ENCODE measurements around the gene KDM4B.

The KDM4B gene

DNA sequence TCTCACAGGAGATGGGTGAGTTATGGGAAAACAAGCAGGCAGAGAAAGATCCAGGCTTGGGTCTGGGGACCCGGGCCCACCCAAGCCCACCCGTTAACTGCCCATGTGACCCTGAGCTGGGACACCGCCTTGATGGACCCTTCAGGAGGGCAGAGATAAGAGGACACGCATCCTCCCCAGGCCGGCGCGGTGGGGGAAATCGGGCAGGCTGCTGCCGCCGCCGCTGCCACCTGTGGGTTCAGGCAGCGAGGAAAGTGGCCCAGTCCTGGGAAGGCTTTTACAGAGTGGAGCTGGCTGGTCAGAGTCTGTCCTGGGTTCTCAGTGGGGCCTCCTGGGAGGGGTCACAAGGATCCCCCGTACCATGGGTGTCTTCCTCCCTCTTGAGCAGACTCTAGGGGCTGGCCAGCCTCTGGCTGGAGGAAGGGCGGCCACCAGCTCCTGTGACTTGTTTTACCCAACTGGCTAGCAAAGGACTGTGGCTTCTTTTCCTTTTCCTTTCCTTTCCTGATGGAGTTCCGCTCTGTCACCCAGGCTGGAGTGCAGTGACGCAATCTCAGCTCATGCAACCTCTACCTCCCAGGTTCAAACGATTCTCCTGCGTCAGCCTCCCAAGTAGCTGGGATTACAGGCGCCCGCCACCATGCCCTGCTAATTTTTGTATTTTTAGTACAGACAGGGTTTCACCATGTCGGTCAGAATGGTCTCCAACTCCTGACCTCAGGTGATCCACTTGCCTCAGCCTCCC lies 155.4 kb downstream of the KDM4B start:
- no peak for DNase-seq (ENCODE audit: low spot score)

DNA sequence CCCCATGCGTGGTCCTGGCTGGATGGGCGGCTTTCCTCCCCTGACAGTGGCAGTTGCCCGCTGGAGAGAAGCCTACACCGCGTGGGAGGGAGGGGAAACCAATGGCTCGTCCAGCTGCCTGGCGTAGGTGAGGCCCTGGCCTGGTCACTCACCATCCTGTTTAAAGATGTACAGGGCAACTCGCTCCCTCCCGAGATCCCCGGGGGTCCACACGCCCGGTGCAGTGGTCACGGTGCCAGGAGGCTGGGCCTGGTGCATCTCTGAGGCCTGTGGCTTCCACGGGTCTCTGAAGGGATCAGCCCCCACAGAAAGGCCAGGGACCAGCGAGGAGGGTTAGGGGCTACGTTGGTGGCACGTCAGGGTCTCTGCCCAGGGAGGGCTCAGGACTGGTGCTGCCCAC lies 156.5 kb downstream of the KDM4B start:
- no peak for DNase-seq (ENCODE audit: low spot score)

DNA sequence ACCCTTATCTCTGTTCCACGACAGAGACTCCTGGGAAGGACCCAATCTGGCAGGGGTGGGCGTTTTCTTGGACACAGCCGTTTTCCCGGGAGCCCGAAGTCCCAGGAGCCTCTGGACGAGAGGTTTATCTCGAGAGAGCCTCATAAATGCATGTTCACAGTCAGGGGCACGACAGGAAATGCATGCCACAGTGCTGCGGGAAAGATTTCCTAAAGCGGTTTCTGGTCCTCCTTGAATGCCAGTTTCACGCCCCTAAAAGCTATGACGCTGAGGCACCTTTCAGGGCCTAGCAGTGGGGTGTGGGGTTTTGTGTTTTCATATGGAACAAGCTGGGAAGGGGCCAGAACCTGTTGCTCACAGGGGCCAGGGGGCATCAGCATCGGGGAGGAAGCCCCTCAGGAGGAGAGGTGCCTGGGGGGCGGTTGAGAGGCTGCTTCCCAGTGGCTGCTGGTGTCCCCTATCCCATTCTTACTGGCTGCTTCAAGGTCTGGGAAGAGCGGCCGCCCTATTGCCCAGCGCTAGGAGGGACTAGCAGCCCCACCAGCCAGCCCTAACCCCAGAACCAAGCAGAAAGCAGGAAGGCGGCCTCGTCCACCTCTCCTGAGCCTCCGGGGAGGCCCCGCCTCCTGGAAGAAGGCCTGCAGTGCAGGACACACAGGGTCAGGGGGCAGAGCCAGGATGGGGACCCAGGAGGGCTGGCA lies 157.0 kb downstream of the KDM4B start:
- no peak for DNase-seq (ENCODE audit: low spot score)

DNA sequence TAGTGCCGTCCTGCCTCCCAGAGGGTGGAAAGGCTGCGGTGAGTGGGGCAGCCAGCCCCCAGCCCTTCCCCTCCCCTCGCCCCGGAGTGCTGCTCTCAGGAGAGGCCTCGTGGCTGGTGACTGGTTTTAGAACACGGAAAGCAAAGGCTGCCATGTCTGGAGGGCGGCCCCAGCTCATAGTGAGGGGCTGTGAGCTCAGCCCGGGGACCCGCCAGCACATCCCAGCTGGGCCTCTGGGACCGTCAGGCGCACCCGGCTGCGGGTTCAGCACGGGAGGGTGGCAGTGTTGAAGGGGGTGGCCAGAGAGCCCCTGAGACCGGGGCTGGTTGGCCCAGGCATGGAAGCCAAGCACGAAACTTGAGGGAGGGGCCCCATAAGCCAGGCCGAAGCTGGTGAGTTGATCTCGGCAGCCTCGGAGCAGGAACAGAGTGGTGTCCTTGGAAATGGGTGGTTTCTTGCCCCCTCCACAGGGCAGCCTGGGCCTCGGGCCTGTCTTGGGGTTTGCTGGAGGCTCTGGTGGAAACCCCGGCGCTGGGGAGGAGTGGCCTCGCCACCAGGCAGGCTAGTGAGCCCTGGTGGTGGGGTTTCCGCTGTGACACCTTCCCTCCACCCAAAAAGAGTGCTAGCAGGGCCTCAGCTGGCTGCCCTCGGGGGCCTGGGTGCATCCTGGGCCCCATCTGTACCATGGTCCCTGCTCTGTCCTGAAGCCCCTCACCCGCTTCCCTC lies 157.7 kb downstream of the KDM4B start:
- DNase-seq (ENCODE audit: low spot score), result no peak

DNA sequence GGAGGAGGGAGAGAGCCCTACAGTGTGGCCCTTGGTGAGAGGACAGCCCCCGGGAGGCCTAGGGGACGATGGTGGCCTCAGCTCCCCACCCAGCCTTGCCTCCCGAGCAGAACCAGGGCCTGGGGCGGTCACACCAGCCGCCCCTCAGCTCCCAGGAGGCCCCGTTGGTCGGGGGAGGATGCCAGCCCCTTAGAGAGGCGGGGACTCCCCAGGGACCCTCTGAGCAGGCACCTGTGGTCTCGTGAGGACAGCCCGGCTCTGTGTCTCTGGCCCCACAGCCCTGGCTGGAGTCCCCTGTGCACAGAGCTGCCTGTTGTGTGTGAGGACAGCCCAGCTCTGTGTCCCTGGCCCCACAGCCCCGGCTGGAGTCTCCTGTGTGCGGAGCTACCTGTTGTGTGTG lies 158.8 kb downstream of the KDM4B start:
- no peak for DNase-seq (ENCODE audit: low spot score)

DNA sequence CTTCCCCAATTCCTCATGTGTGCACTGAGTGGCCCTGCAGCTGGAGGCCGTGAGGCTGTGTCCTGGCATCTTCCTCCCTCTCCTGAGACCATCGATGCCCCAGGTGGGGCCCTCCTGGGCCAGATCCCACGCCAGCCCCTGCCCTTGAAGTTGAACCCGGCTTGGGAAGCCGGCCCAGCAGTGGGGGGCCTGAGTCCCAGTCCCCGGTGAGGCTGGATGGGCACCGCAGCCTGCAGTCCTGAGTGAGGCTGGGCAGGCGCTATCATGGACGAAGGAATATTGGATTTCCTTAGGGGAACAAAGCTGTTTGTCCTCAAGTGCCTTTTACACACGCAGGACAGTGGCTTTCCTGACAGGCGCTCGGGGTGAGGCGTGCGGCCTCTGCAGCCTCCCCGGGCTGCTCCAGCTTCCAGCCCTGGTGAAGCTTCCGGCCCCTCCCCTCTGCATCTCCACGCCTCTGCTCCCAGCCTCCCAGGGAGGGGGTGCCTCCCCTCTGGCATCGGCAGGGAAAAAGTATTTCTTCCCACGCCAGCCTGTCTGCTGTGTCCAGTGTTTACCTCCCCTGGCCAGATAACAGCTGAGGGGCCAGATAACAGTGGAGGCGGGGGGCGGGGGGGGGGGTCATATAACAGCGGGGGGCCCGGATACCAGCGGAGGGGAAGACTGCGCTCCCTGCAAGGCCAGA lies 159.5 kb downstream of the KDM4B start:
- no peak for DNase-seq (ENCODE audit: low spot score)

DNA sequence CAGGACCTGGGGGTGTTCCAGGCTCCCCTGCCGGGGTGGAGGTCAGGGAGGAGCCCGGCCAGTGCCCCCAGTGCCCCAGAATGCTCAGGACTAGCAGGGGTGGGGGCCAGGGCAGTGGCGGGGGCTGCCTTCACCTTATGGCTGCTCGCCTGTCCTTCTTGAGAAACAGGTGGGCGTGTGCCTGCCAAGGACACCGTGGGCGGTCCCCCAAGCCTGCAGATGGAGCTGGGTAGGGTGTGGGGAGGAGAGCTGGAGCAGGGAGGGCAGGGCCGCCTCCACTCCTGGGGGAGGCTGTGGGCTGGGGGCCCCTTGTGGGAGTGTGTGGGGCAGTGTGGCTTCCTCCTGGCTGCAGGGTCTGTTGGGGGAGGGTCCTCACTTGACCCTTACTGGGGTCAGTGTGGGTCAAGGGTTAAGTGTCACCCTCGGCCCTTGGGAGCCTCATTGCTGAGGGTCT lies 160.1 kb downstream of the KDM4B start:
- DNase-seq (ENCODE audit: low spot score), result no peak

DNA sequence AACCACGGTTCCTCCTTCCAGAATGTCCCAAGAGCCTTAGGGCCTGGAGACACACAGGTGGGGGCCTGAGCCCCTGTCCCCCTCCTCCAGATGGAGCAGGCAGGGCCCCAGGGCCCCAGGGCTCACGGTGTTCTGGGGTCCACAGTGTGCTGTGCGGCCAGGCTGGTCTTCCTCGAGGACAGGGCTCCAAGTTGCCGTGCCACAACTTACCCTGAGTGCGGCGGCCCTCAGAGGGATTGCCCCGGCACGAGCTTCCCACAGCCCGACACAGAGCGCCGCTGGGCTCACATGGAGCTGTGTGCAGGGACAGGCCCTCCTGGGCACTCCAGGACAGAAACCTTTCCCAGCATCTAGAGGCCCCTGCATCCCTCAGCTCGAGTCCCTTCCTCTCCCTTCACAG lies 160.8 kb downstream of the KDM4B start:
- DNase-seq (ENCODE audit: low spot score), result no peak

DNA sequence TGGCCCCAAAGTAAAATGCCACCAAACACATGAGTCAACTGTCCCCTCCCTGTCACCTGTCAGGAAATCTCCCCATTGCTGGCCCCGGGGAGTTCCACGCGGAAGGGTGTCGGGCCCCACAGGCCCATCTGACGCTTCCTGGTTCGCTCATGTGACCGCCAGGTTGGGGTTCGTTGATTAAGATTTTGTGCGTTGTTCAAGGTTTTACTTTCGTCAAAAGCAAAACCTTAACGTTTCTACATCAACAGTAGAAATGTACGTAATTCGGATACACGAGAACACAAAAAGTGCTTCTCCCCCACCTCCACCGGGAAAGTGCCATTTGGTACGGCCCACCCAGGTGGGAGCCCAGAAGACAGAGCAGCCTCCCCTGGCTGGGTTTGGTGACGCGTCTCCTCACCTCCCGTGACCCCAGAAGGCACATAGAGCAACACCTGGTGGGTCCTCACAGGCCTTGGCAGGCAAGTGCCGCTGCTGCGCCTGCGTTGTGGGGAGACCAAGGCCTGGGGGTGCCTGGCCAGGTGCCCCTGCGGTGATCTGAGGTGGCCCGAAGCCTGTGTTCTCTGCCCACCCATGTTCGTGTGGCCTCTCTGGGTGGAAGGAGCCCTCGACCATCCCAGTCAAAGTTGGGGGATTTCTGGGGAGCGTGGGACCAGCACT lies 161.6 kb downstream of the KDM4B start:
- DNase-seq (ENCODE audit: low spot score), result no peak

DNA sequence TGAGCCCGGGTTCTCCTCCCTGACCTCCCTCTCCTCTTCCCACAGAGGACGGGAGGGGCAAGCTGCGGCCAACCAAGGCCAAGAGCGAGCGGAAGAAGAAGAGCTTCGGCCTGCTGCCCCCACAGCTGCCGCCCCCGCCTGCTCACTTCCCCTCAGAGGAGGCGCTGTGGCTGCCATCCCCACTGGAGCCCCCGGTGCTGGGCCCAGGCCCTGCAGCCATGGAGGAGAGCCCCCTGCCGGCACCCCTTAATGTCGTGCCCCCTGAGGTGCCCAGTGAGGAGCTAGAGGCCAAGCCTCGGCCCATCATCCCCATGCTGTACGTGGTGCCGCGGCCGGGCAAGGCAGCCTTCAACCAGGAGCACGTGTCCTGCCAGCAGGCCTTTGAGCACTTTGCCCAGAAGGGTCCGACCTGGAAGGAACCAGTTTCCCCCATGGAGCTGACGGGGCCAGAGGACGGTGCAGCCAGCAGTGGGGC lies 162.2 kb downstream of the KDM4B start:
- no peak for DNase-seq (ENCODE audit: low spot score)

DNA sequence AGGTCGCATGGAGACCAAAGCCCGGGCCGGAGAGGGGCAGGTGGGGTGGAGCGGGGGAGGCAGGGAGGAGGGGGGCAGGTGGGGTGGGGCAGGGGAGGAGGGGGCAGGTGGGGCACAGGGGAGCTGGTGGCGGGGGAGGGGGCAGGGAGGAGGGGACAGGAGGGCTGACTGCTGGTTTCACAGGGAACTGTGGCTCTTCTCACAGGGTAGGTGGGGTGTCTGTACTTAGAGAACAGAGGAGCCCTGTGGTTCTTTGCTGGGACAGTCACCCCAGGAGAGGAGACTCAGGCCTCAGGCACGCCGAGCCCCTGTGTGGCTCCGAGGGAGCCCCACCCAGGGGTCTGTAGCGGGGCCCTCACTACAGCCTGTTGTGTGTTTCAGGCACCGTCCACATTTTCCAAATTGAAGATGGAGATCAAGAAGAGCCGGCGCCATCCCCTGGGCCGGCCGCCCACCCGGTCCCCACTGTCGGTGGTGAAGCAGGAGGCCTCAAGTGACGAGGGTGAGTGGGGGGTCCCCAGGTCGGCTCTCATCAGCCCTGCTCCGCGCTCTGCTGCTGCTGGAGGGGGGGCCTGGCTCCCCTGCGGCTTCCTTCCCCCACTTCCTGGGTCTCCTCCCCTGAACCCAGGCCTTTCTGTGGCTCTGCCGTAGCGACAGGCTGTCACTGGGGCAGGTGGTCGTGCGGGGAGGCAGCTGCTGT lies 162.7 kb downstream of the KDM4B start:
- DNase-seq (ENCODE audit: low spot score), result no peak

DNA sequence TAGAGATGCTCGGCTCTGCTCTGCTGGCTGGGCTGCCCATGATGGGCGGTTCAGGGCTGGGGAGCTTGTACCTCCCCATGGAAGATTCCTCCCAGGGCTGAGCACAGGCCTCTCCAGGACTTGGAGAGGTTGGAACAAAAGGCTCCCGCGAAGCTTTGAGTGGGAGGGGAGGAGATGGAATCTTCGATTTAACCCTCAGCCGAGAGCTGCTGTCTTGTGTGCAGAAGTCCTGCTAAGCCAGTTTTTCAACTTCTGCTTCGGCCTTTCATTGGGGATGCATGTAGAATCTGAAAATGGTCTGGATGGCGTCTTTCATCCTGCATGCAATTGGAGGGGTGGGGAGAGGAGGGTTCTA lies 163.3 kb downstream of the KDM4B start:
- DNase-seq (ENCODE audit: low spot score), result no peak

DNA sequence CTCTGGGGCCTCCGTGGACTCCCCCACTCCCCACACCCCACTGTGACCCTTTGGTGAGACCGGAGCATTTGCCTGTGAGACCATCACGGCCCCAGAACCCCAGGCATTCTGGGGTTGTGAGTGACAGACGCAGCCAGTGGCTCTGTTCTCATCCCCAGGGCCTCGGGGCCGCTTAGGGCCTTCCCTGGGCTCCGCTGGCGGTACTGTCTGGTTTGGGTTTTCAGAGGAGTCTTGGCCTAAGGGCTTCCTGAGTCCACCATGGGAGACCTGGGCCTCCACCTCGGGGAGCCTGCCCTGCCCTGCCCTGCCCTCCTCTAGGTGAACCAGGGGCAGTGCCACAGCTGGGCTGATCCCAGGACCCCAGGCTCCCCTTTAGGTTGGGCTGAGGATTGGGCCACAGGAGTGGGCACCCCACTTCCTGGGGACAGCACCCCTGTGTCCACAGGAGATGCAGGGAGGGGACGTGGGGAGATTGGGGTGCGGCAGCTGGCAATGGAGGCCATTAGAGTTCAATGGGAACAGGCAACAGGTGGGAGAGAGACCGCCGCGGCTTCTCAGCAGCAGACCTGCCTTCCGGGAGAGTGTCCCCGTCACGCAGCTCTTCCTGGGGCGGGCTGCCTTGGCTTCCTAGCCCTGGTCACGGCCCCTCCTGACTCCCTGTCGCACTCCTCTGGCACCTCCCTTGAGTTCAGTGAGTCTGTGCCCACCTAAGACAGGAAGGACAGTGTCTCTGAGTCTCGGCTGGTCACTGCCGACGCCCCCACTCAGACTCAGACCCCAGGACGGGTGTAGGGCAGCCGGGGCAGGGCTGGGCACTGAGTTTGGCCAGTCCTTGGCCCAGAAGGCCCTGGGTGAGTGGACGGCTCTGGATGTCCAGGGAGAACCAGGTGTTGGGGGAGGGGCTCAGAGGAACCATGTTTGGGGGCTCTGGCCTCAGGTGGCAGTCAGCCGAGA lies 164.1 kb downstream of the KDM4B start:
- DNase-seq (ENCODE audit: low spot score), result no peak

DNA sequence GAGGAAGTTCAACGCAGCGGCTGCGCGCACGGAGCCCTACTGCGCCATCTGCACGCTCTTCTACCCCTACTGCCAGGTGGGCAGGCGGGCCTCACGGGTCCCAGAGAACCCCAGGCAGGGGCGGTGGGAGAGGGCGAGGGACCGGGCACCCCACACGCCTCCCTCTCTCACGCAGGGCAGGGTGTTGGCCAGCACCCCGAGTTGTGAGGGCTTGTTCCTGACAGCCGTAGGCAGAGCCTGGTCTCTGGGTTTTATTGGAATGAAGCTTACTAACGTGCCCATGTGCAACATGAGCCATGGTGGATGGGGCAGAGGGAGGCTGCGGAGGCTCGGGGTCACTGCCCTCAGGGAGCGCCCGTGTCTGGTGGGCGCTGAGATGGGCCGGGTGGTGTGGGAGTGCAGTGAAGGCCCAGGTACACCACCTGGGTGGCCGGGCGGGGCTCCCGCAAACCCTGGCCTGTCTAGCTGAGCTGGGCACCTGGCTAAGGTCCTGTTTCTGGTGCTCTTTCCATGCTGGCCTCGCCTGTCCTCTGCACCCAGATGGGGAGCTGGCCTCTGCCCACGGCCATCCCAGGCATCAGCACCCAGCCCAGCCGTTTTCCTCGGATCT lies 165.2 kb downstream of the KDM4B start:
- DNase-seq (ENCODE audit: low spot score), result no peak

DNA sequence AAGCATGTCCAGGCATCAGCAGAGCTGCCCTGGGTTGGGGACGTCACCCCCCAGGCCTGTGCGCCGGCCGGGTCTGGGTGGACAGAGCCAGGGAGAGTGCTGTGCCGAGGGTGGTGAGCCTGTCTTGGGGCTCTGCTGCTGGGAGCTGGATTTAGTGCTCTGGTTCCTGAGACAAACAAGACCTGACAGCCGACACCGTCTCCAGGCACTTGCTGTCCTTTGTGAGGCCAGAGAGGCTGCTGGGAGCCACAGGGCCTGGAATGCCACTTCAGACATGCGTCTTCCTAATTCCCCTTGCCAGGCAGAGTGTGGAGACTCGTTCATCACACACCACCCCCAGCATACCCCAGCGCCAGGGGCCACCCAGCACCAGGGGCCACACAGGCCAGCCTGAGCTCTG lies 165.8 kb downstream of the KDM4B start:
- DNase-seq (ENCODE audit: low spot score), result no peak

DNA sequence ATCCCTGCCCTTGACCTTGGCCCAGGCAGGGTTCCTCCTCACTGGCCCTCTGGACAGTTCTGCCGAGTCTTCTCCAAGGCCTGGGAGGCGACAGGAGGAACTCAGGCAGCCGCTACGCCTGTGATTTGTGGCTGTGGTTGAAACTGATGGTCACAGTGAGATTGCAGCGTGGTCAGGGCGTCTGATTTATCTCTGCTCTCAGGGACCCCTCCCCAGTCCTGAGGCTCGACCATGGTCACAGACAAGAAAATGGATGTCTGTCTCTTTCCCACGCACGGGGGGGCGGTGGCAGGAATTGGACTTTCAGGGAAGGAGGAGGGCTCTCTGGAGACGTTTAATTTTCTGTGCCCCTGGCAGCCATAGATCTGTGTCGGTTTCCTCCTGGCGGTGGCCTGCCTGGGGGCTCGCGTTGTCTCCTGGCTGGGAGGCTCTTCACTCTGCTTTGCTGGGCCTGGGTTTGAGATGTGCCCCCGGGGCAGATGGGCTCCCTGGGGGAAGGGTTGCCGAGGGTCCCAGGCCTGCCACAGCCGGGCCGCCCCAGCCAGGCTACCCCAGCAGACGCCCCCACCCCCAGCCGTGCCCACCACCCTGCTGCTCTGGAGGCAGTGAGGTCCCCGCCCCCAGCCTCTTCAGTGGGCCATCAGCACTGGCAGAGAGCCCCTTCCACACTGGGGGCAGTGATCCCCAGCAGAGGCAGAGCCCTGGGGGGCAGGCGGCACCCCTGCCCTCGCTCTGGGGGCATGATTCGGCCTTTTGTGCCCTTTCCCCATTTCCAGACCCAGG lies 167.4 kb downstream of the KDM4B start:
- DNase-seq (ENCODE audit: low spot score), result no peak

DNA sequence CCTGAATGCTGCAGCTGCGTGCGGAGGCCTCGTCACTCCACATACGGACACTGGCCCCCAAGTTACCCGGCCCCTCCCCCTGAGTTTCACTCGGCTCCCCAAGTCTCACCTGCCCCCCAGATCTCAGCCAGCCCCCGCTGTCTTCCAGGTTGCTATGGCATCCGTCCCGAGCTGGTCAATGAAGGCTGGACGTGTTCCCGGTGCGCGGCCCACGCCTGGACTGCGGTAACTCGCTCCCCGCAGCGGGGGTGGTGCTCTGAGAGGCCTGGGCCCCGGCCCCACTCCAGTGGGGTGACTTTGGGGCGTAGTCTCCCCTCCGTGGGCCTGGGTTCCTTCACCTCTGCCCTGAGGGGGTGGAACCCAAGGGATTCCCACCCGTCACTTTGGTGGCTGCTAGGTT lies 168.2 kb downstream of the KDM4B start:
- DNase-seq (ENCODE audit: low spot score), result no peak

DNA sequence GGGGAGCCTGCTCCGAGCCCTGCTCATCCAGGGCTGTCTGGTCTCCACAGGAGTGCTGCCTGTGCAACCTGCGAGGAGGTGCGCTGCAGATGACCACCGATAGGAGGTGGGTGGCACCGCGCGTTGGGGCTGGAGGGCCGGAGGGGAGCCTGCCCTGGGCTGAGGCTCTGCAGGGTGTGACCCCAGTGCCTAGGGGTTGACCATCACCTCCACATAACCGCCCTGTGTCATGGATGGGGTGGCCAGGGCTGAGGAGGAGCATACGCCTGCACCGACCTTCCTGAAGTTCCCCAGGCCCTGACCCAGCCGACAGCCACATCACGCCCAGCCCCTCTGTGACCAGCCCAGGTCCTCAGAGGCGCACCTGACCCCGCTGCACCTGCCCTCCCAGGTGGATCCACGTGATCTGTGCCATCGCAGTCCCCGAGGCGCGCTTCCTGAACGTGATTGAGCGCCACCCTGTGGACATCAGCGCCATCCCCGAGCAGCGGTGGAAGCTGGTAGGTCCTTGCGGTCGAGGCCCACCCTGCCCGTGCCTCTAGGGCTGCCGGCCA lies 168.7 kb downstream of the KDM4B start:
- DNase-seq (ENCODE audit: low spot score), result peak; percentile 44

All from HuH-7 (cell line).